Posterior vena cava (tissue), 2 donors: ENCODE data around the gene TTLL9. TPM values are rescaled to one million over a fixed set of nuclear protein-coding genes. Genes with fewer than 3 reads are reported as not detected.

ENCODE experiments used
- DNase-seq: peaks from one replicate; pipeline ENCODE4 v3.0.0-alpha.2; 2020; ENCODE audit warnings: low spot score
- intact Hi-C, 2 donors: fragments of 100-400 bp; cut with DNase I; formaldehyde crosslinking; loops; one replicate each; pipeline versions ENCODE4 v1.14.1 to v1.14.2; 2022 to 2023
- total RNA-seq, 2 donors: library from RNA; stranded (reverse); fragmentation: NEBNext Ultra II Directional; extraction: Animal tissue kit (Norgen Biotek cat#: 25700); gene quantifications; one replicate each; pipeline ENCODE4 v1.2.1, GENCODE V29; 2021
- donor health status: DM: yes; HTN: yes; CAD: no.
- donor health status: DM: yes; HTN: yes; CAD: no.

The TTLL9 gene
- total RNA-seq, 2 donors from 2014 or later, result 0.14 to 0.19 TPM

DNA sequence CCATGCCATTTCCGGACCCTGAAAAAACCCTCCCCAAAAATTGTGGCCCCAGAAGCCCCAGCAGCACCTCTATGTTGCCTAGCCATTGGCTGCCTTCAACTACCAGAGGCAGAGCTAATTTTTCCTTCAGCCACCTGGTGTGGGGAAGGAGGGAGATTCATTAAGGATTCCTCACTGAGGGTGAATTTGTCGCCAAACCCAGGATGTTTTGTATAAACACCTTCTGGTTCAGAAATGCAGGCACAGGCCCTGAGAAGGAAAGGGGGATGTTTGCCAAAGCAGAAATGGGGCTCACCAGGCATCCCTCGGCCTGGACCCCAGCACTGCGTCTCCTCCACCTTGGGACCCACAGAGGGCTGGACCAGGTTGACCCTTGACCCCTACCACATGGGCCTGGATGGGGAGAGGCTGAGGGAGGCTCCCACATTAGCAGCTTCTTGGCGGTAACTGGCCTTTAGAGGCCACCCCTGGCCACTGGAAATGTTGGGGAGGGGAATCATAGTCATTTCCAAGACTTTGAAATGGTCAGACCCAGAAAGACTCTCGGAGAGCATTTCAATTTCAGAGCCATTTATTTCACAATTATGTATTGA is 83.2 kb downstream of the TTLL9 start:
- intact Hi-C loops, result loop anchor here (5.0 to 10.0 kb wide), 2 partner anchors 109 to 116 kb away; partner anchors contain the start of gene FOXS1 (in 1 of the 2)
- DNase-seq, result no peak

DNA sequence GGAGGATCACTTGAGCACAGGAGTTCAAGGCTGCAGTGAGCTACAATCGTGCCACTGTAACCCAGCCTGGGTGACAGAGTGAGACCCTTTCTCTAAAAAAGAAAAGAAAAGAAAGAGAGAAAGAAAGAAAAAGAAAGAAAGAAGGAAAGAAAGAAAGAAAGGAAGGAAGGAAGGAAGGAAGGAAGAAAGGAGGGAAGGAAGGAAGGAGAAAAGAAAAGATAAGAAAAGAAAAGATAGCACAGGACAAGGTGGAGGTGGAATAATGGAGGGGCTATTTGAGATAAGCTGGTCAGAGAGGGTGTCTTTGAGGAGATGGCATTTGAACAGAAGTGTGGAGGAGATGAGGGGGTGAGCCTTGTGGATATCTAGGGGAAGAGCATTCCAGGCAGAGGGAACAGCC is 84.1 kb downstream of the TTLL9 start:
- DNase-seq, result no peak
- intact Hi-C loops, result loop anchor here (5.0 to 10.0 kb wide), 2 partner anchors 110 to 117 kb away; partner anchors contain the start of gene FOXS1 (in 1 of the 2)

DNA sequence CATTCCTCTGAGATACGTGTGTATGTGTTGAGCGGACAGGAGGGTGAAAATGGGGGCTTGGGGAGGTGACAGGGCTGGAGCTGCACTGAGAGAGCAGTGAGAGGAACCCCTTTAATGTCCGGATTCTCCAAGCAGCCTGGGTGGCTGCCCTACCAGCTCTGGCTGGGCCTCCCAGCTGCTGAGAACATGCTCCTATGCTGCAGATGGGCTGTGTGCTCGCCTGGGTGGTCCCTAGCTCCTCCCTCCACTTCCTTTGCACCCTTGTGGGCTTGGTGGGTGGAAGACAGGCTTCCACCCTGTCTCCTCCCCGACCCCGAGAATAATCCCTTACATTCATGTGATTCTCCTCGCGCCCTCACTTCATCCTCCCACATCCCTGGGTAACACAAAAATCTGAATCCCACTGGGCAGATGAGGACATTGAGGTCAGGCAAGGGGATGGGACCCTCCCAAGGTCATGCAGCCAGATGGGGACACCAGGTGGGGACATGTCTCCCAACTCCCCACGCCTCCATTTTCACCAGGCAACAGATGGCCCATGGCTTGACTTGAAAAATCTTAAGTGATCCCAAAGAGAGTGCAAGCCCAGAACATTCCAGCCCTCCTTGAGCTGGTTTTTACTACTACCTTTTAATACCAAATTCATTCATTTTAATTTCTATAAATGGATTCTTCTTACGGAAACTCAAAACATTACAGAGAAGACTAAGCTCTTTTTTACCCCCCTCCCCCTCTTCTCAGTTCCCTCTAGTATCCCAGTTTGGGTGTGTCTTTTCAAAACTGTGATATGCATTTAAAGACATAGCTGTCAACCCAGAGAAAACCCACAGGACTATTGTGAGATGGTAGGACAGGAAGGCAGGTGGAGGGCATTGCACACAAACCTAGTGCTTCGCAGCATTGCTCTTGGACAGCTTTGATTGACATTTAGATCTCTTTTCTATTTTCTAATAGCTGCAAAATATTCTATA is 86.4 kb downstream of the TTLL9 start:
- intact Hi-C loops, result loop anchor here in 1 of 2 donors (10.0 kb wide), 1 partner anchor 112 kb away; the partner anchor contains the start of gene FOXS1
- no peak for DNase-seq

DNA sequence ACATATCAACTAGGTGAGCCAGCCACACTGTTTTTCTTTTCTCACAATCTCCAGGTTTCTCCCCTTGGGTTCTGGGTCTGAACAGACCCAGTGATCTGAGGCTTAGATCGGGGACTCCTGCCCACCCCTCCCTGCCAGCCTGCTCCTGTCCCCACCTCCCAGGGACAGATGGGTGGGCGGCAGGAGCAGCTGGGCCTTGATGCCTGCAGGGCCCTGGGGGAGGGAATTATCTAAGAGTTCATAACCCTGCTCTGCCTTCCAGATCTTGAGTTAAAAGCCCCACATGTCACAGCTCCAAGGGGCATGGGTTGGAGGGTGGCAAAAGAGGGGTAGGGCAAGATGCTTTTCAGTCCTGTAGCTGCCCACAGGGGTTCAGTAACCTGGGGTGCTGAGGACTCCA is 92.3 kb downstream of the TTLL9 start:
- DNase-seq, result no peak
- intact Hi-C loops, result loop anchor here in 1 of 2 donors (5.0 kb wide), 1 partner anchor 140 kb away; no protein-coding TSS in a partner anchor

DNA sequence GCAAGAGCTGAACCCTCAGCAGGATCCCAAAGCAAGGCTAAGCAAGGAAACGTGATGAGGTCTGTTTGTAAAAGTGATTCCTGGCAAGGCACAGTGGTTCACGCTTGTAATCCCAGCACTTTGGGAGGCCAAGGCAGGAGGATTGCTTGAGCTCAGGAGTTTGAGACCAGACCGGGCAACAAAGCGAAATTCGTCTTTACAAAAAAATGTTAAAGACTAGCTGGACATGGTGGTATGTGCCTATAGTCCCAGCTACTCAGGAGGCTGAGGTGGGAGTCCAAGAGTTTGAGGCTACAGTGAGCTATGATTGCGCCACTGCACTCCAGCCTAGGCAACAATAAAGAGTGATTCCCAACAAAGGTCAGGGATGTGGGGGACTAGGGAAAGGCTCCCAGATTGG is 93.5 kb downstream of the TTLL9 start:
- intact Hi-C loops, result loop anchor here in 1 of 2 donors (5.0 kb wide), 1 partner anchor 142 kb away; no protein-coding TSS in a partner anchor
- DNase-seq, result no peak

DNA sequence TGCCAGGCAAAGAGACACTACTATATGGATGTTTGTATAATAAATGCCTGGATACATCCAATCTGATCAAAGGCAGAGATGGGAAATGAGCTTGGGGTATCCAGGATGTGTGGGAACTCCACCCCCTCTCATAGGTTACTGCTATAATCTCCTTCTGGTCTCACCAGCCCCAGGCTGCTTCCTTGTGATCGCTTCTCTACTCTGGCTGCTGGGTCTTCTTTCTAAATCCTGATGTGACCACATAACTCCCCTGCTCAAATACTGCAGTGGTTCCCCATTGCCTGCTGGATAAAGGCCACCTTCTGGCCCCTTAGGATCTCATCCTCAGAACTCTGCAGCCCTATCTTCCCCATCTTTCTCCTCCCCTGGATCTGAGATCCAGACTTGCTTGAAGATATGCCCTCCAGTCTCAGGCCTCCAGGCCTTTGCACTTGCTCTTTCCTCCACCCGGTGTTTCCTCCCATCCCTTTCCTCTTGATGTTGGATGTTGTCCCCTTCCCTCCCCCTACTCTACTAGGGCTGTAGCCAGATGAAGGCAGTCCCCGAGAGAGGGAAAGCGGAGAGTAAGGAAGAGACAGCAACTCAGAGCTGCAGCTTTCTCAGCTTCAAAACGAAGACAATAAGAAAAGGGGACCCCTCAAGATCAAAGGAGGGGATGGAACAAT is 96.7 kb downstream of the TTLL9 start:
- intact Hi-C loops, result no loop called here
- DNase-seq, result no peak

DNA sequence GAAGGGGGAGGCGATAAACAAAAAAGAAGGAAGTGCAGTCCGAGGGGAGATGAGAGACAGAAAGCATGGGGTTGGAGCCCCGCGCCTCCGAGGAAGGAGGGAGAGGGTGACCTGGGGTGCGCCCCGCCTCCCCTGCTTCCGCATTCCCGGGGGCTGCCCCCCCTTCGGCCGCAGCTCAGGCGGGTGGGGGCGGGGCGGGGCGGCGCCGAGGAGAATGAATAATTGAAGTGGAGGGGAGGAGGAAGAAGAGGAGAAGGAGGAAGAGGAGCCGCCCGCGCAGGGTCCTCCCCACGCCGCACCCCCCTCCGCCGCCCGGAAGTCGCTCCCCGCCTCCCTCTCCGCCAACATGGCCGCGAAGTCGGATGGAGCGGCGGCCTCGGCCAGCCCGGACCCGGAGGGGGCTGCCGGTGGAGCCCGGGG is 97.4 kb downstream of the TTLL9 start, which contains the start of gene XKR7:
Gene XKR7 (plus strand): TSS at position 322 of the 420 bp plus-strand sequence. CDS start 25 bp downstream, at position 347.
- intact Hi-C loops, result no loop called here
- no peak for DNase-seq

DNA sequence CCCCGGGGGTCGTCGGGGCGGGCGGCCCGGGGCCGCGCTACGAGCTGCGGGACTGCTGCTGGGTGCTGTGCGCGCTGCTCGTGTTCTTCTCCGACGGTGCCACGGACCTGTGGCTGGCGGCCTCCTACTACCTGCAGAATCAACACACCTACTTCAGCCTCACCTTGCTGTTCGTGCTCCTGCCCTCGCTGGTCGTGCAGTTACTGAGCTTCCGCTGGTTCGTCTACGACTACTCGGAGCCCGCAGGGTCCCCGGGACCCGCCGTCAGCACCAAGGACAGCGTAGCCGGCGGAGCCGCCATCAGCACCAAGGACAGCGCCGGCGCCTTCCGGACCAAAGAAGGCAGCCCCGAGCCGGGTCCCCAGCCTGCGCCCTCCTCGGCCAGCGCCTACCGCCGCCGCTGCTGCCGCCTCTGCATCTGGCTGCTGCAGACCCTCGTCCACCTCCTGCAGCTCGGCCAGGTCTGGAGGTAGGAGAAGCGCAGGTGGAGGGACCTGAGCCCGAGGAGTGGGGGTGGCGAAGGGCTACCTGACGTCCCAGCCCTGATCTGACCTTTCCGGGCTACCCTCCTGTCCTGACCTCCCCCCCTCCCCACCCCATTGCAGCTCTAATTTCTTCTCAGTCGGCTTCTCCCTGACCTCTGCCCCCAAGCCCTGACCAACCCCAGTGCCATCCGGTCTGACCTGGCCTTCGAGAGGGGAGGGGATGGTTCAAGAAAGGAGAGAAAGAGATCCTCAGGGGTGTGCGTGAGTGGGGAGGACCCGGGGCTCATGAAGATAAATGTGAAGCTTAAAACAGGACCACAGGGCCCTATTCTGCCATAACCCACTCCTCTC is 98.1 kb downstream of the TTLL9 start:
- peak; percentile 94 for DNase-seq

DNA sequence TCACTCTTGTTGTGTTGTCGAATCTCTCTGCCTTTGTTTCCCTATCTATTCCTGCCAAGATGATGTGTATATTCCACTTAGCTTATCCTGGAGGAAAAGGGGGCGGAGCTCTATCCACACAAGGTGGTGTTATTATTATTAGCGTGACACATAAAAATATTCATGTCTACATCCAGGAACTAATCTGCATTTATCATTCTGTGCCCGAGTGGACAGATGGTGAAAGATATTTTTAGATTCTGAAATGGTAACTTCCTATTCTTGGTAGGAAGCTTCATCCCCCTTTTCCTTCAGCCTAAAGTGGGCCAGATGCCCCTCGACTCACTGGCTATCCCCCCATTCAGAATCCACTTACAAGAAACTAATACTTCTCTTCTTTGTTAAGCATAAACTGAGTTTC is 99.6 kb downstream of the TTLL9 start:
- intact Hi-C loops, result no loop called here
- no peak for DNase-seq

More for the DNA sequence above, 98.1 kb downstream of the TTLL9 start:
- intact Hi-C loops, result no loop called here

DNA sequence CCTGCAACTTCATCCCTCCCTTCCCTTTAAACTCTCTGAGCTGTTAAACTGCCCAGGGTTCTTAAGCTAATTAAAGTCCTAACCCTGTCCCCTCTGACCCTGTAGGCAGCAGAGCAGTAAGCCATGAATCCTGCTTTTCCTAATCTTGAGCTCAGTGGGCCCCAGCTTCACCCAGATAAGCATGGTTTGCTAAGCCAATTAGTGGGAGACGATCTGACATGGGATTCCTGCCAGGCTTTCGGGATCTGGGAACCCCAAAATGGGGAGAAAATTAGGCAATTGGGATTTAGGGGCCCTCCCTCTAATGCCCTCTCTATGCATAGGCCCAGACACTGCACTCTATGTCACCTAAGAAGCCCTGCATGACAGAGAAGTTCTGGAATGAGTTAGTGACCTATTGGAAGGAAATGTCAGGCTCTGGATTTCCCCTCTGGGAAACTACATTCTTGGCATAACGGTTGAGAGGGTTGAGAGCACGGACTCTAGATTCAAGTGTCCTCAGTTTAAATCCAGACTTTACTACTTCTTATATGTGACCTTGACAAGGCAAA is 102.1 kb downstream of the TTLL9 start:
- intact Hi-C loops, result no loop called here

DNA sequence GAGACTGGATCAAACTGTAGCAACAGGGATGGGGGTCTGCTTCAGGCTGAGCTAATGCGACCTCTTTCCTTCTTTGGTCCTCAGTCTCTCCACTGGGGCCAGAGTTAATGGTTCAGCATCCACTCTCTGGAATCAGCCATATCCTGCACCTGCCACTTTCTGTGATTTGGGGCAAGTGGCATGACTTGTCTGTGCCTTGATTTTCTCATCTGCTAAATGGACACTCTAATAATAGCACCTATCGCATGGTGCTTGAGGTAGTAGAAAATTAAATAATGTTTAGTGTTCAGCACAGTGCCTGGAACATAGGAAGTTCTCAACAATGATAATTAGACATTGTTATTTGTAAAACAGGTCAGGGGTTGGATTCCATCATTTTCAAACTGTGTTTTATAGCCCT is 103.9 kb downstream of the TTLL9 start:
- intact Hi-C loops, result no loop called here
- no peak for DNase-seq

More for the DNA sequence above, 102.1 kb downstream of the TTLL9 start:
- no peak for DNase-seq

DNA sequence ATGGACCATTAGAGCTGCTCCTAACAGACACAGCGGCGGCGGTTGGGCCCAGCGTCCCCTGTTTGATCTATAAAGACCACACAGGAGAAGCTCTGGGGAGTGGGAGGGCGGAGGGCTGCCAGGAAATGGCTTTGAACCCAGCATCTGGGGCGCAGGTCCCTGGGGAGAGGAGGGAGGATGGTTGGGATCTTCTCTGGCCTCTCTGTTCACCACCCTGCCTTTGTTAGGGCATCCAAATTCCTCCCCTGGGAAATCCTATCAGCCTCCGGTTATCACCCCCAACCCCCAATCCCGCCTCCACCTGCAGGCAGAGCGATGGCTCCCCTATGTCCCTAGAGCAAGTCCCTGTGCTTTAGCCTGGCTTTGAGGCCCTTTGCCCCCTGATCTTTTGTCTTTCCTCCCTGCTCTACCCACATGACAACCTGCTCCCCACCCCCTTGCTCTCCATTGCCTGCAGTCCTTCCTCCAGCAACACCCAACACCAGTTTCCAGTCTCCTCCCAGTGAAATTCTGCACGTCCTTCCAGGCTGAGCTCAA is 104.6 kb downstream of the TTLL9 start:
- intact Hi-C loops, result no loop called here
- no peak for DNase-seq

DNA sequence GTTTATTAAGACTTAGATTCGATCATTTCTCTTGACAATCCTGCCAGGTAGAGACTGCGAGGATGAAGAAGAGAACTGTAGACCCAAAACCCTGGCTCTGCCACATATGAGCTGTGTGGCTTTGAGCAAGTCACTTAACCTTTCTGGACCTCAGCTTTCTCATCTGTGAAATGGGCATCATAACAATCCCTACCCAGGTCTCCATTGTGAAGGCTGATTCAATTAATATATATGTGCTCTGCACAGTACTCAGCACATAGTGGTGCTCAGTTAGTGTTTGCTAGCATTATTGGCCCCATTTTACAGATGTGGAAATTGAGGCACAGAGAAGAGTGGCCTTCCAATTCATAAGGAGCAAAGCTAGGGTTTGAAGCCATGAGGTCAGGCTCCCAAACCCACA is 105.4 kb downstream of the TTLL9 start:
- DNase-seq, result no peak
- intact Hi-C loops, result no loop called here

DNA sequence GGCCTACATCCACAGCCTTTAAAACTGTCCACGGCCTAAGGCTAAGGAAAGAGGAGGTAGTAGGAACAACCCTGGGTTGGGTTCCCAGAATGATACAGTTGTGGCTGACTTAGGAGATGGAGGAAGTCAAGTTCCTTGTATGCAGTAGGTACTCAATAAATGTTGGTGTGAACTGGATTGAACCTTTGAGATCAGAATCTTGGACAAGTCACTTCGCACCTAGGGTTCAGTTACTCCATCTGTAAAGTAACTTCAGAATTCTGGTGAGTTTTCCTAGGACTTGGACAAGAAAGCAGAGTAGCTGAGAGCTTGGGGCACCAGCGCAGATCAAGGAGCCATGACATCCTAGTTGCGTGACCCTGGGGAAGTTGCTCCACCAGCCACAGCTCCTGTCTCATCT is 106.6 kb downstream of the TTLL9 start:
- no peak for DNase-seq
- intact Hi-C loops, result no loop called here

DNA sequence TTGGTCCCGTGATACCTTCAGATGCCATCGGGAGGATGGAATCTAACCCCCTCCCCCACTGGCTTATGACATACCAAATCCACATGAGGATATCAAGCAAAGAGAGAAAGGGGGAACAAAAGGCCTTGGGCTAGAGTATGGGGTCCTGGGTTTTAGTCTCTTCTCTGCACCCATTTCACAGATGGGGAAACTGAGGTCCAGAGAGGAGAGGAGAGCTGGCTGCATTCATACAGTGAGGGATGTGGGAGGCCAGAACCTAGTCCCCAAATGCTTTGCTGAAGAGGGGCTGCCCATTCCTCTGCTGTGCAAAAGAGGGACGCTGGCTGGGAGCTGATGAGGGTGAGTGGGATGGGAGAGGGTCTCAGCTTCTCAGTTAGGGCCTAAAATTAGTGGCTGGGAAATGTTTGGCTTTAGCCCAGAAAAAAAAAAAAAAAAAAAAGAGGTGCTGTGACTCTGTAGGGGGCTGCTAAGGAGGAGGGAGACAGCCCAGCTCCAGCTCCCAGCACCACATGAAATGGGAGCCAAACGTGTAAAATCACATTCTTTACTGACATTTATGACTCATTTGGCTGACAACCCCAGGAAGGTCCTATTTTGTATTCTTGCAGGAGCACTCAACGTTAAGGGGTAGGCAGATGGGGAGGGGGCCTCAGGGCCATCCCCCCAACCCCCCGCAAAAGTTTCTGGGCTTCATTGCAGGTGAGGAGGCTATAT is 109.4 kb downstream of the TTLL9 start:
- no peak for DNase-seq
- intact Hi-C loops, result no loop called here

DNA sequence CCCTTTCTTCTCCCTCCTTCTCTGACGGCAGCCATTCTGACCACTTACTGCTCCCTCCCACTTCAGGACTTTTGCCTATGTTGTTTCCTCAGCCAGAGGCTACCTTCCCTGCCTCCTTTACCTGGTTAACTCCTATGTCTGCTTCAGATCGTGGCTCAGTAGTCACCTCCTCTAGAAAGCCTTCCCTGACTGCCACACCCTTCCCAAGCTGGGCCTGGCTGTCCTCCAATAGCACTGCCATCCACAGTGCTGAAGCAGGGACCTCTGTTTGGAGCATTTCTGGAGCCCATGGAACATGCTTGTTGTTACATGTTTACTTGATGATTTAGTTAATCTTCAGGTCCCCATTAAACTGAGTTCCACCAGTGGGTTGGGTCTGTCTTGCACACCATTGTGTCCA is 111.3 kb downstream of the TTLL9 start:
- DNase-seq, result no peak
- intact Hi-C loops, result no loop called here

DNA sequence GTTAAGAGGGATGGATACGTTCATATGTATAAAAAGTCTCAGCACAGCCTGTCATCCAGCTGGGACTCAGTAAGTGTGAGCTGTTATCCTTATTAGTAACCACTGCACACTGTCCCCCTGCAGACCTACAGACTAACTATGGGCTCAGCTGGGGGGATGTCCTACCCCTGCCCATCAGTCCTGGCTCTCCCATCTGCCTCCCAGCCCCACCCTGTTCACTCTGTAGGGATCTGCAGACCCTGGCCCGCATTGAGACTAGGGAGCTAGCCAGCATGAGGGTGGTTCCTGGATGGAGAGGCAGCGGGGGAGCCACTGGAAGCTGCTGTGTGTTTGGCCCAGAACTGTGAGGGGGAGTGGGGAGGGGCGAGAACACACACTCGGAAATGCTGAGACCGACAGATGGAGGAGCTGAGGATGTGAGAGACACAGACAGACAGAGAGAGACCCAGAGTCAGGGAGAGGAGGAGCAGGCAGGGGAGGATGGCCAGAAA is 114.6 kb downstream of the TTLL9 start:
- intact Hi-C loops, result no loop called here
- DNase-seq, result no peak
